Stromal cell of bone marrow (primary cell): ENCODE measurements around the gene PSMG3.
A peak's percentile ranks its signal among the peaks of the same experiment; 100 is the strongest.

ENCODE experiments used
- DNase-seq: peaks from one replicate; pipeline ENCODE4 v3.0.0-alpha.2; 2012; ENCODE audit warnings: low read depth

The PSMG3 gene

GRCh38 chr7:1544896-1545416, 24.9 kb downstream of the PSMG3 start:
- no peak for DNase-seq

GRCh38 chr7:1544178-1544895, 25.5 kb downstream of the PSMG3 start:
- no peak for DNase-seq

- no peak for DNase-seq
These were observed 26.0 kb downstream of the PSMG3 start for GRCh38 chr7:1543826-1544177.

GRCh38 chr7:1542841-1543747, 26.7 kb downstream of the PSMG3 start:
- no peak for DNase-seq

GRCh38 chr7:1542329-1542728, 27.5 kb downstream of the PSMG3 start:
- no peak for DNase-seq

GRCh38 chr7:1541431-1542162, 28.2 kb downstream of the PSMG3 start:
- DNase-seq, result no peak

GRCh38 chr7:1540776-1541271, 29.0 kb downstream of the PSMG3 start:
- DNase-seq, result no peak

GRCh38 chr7:1539882-1540775, 29.7 kb downstream of the PSMG3 start:
- DNase-seq, result no peak

- DNase-seq, result no peak
These were observed 30.5 kb downstream of the PSMG3 start for GRCh38 chr7:1539181-1539881.

- no peak for DNase-seq
These were observed 31.2 kb downstream of the PSMG3 start for GRCh38 chr7:1538544-1539180.

GRCh38 chr7:1537535-1538412, 32.1 kb downstream of the PSMG3 start:
- peak; percentile 77 for DNase-seq

GRCh38 chr7:1536743-1537534, 32.9 kb downstream of the PSMG3 start:
- DNase-seq, result peak; percentile 95

- DNase-seq, result no peak
These were observed 33.4 kb downstream of the PSMG3 start for GRCh38 chr7:1536455-1536742.

GRCh38 chr7:1535701-1536454, 34.0 kb downstream of the PSMG3 start:
- DNase-seq, result no peak

GRCh38 chr7:1535100-1535458, 34.8 kb downstream of the PSMG3 start:
- DNase-seq, result no peak

GRCh38 chr7:1534330-1535099, 35.3 kb downstream of the PSMG3 start:
- DNase-seq, result no peak
